Chondrocyte (in vitro differentiated cells): ENCODE results near the gene EXO5. TPM values are rescaled to one million over a fixed set of nuclear protein-coding genes. Genes with fewer than 3 reads are reported as not detected.
A peak's percentile ranks its signal among the peaks of the same experiment; 100 is the strongest.
"Not testable (repeated sequence)": the region's sequence is repeated elsewhere in the genome, so short reads cannot be mapped to it uniquely, and the experiment has no call there.

Experiments
- DNase-seq: peaks from one replicate; pipeline ENCODE4 v3.0.0; 2021; ENCODE audit warnings: mixed read lengths, low spot score
- H3K27ac Mint-ChIP-seq: one replicate; pipeline ENCODE4 v1.8.0; 2021; ENCODE audit warnings: mild to moderate bottlenecking, moderate library complexity, mixed read lengths; ENCODE audit not compliant: unreplicated experiment
- H3K27me3 Mint-ChIP-seq: 2 replicates; pipeline ENCODE4 v1.8.0; 2021; ENCODE audit warnings: low read depth, mixed read lengths
- H3K36me3 Mint-ChIP-seq: 2 replicates; pipeline ENCODE4 v1.8.0; 2021; ENCODE audit warnings: low read depth, mixed read lengths
- H3K4me1 Mint-ChIP-seq: 2 replicates; pipeline ENCODE4 v1.8.0; 2021; ENCODE audit warnings: low read depth, mild to moderate bottlenecking, mixed read lengths
- H3K4me3 Mint-ChIP-seq: one replicate; pipeline ENCODE4 v1.8.0; 2021; ENCODE audit warnings: mild to moderate bottlenecking, moderate library complexity, mixed read lengths; ENCODE audit not compliant: unreplicated experiment
- H3K9me3 Mint-ChIP-seq: 2 replicates; pipeline ENCODE4 v1.8.0; 2021; ENCODE audit warnings: low read depth, mixed read lengths
- total RNA-seq: library from RNA; stranded (reverse); gene quantifications from 3 replicates; pipeline ENCODE4 v1.2.1, GENCODE V29; 2021
- TF ChIP-seq, protein P1 (sequence below): fragments of 200-600 bp; sonication (generic); IDR thresholded peaks from 2 replicates; pipeline ENCODE4 v1.5.0; 2021; ENCODE audit warnings: antibody characterized with exemption, mild to moderate bottlenecking, moderate library complexity

EXO5 gene
- total RNA-seq, 1 donor from 2014 or later = 13.1 TPM

DNA sequence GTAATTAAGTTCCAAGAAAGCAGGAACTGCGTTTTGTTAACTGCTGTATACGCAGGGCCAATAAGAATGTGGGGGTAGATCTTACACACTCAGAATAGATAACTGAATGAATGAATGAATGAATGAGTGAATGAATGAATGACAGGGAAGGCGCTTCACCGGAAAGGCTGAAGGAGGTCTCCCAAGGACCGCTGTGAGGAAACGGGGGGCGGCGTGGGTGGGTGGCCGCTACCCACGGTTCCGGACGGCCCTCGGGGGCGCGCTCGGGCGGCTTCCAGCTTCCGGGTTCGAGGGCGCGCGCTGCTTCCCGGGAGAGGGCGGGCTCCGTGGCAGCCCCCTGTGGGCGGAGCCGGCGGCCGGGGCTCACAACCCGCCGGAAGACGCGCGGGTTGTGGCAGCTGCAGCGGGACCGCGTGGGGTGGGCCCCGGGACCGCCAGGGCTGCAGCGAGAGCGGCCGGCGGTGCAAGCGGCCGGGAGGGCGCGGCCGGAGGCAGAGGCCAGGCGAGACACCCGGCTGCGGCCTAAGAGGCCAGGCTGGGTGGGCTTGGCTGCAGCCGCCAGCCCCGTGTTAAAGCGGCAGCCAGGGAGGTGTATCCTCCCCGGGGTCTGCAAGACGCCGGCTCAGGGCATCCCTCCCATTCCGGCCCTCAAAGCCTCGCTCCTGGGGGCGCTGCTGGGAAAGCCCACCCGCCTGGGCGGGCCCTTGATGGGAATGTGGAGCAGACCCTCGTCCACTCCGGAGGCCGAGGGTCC lies 31.5 kb upstream of the EXO5 start, which contains the start of gene ZFP69:
Gene ZFP69 (plus strand): TSS at position 367 of the 754 bp plus-strand sequence. CDS start 2,072 bp downstream, outside the sequence.
- peaks cover 23% of the 10 kb centered on the region for H3K4me1 Mint-ChIP-seq
- H3K27me3 Mint-ChIP-seq = no peaks in the 10 kb centered on the region
- peak within 1 kb of the TSS; percentile 85 for H3K4me3 Mint-ChIP-seq
- peak within 1 kb of the TSS; percentile 79 for H3K27ac Mint-ChIP-seq
- DNase-seq = no peak
- TF ChIP-seq, protein P1, sequence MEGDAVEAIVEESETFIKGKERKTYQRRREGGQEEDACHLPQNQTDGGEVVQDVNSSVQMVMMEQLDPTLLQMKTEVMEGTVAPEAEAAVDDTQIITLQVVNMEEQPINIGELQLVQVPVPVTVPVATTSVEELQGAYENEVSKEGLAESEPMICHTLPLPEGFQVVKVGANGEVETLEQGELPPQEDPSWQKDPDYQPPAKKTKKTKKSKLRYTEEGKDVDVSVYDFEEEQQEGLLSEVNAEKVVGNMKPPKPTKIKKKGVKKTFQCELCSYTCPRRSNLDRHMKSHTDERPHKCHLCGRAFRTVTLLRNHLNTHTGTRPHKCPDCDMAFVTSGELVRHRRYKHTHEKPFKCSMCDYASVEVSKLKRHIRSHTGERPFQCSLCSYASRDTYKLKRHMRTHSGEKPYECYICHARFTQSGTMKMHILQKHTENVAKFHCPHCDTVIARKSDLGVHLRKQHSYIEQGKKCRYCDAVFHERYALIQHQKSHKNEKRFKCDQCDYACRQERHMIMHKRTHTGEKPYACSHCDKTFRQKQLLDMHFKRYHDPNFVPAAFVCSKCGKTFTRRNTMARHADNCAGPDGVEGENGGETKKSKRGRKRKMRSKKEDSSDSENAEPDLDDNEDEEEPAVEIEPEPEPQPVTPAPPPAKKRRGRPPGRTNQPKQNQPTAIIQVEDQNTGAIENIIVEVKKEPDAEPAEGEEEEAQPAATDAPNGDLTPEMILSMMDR = no peak
- peaks cover 43% of the 10 kb centered on the region for H3K9me3 Mint-ChIP-seq
- peaks cover 20% of the 10 kb centered on the region for H3K36me3 Mint-ChIP-seq

DNA sequence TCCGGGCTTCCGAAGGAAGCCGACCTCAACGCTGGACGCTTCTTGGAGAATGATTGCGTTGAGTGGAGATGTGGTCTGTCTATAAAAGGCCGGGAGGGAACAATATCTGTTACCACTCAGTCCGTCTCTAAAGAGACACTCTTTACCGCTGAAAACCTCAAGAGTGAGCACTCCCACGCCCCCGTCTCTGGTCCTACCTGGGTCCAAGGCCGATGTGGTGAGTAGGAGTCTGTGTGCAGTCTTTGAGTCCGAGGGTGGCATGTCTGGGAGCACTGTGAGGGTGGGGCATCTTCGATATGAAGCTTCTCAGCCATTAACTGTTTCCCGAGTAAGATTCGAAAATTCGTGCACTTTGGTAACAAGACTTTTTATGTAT lies 30.9 kb upstream of the EXO5 start:
- TF ChIP-seq, protein P1 = no peak
- no peak for DNase-seq
- Mint-ChIP-seq H3K9me3 (peaks cover 45% of the 10 kb centered on the region), H3K4me1 (peaks cover 23% of the 10 kb centered on the region), H3K27ac (peak overlapping the region; percentile 79), H3K4me3 (peak overlapping the region; percentile 85), H3K27me3 (no peaks in the 10 kb centered on the region), H3K36me3 (peaks cover 26% of the 10 kb centered on the region)

DNA sequence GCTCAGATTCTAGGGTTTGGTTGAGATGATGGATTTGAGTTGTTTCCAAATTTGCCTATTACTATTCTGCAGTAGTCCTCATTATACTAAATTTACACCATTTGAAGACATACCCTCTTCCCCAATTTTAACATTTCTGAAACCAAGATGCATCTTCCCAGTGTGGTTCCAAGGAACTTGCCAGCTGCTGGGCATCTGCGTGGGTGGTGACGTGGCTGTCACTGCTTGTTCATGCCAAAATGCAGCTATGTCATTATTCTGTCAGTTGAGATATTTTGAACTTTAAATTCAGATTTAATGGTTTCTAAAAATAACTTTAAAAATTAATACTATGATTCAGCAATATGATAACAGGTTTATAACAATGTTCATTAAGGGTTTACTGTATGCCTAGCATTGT lies 30.3 kb upstream of the EXO5 start:
- TF ChIP-seq, protein P1 = no peak
- H3K27ac Mint-ChIP-seq = no peak overlapping the region
- DNase-seq = no peak

DNA sequence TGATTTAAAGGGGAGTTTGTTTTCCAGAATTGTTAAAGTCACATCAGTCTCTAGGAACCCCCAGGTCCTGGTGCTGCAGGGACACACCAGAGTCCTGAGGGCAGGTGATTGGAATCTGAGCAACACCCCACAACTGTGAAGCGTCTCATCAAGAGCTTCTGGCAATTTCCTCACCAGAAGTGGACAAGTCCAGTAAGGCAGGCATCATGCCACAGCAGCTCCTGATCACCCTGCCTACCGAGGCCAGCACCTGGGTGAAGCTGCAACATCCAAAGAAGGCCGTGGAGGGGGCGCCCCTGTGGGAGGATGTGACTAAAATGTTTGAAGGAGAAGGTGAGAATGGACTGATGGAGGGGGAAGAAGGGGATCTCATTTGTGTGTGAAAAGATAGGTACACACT lies 29.4 kb upstream of the EXO5 start:
- Mint-ChIP-seq H3K4me3 (no peak overlapping the region), H3K27ac (no peak overlapping the region), H3K27me3 (no peaks in the 10 kb centered on the region), H3K36me3 (peaks cover 31% of the 10 kb centered on the region), H3K4me1 (peaks cover 23% of the 10 kb centered on the region), H3K9me3 (peaks cover 36% of the 10 kb centered on the region)
- TF ChIP-seq, protein P1 = no peak
- DNase-seq = no peak

More for the DNA sequence above, 30.3 kb upstream of the EXO5 start:
- Mint-ChIP-seq H3K27me3 (no peaks in the 10 kb centered on the region), H3K9me3 (peaks cover 43% of the 10 kb centered on the region), H3K4me1 (peaks cover 23% of the 10 kb centered on the region), H3K4me3 (peak overlapping the region; percentile 85), H3K36me3 (peaks cover 27% of the 10 kb centered on the region)

DNA sequence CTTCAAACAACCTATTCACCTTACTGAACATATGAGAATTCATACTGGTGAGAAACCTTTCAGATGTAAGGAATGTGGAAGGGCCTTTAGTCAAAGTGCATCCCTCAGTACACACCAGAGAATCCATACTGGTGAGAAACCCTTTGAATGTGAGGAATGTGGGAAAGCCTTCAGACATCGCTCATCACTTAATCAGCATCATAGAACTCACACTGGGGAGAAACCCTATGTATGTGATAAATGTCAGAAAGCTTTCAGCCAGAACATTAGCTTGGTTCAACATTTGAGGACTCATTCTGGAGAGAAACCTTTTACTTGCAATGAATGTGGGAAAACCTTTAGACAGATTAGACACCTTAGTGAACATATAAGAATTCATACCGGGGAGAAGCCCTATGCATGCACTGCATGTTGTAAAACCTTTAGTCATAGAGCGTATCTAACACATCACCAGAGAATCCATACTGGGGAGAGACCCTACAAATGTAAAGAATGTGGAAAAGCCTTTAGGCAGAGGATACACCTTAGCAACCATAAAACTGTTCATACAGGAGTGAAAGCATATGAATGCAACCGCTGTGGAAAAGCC lies 13.2 kb upstream of the EXO5 start:
- Mint-ChIP-seq H3K27ac (no peak overlapping the region), H3K36me3 (peaks cover 66% of the 10 kb centered on the region), H3K4me1 (no peaks in the 10 kb centered on the region)

DNA sequence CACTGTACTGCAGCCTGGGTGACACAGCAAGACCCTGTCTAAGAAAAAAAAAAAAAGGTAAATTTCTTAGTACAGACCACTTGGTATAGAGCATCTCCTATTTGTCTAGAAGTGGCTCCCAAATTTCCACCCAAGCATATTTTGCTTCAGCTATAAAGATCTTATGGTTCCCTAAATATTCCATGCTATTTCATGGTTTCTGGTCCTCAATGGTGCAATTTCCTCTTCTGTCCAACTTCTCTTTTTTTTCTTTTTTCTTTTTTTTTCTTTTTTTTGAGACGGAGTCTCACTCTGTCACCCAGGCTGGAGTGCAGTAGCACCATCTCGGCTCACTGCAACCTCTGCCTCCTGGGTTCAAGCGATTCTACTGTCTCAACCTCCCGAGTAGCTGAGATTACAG lies 5.9 kb upstream of the EXO5 start:
- not testable (repeated sequence) for H3K4me1 Mint-ChIP-seq, H3K4me3 Mint-ChIP-seq, DNase-seq, H3K27me3 Mint-ChIP-seq, H3K27ac Mint-ChIP-seq
- Mint-ChIP-seq H3K9me3 (peaks cover 48% of the 10 kb centered on the region), H3K36me3 (peaks cover 31% of the 10 kb centered on the region)

More for the DNA sequence above, 13.2 kb upstream of the EXO5 start:
- Mint-ChIP-seq H3K9me3 (peaks cover 63% of the 10 kb centered on the region), H3K4me3 (no peak overlapping the region), H3K27me3 (no peaks in the 10 kb centered on the region)
- no peak for DNase-seq
- TF ChIP-seq, protein P1 = no peak
